GM19099 (cell line): ENCODE data around the gene TLK2.
A peak's percentile ranks its signal among the peaks of the same experiment; 100 is the strongest.

ENCODE experiments used
- POLR2A ChIP-seq: IDR thresholded peaks from 3 replicates; pipeline ENCODE4 v1.6.1; 2011; ENCODE audit warnings: low read depth; ENCODE audit not compliant: insufficient read length; ENCODE audit errors: extremely low read depth

Gene TLK2

DNA sequence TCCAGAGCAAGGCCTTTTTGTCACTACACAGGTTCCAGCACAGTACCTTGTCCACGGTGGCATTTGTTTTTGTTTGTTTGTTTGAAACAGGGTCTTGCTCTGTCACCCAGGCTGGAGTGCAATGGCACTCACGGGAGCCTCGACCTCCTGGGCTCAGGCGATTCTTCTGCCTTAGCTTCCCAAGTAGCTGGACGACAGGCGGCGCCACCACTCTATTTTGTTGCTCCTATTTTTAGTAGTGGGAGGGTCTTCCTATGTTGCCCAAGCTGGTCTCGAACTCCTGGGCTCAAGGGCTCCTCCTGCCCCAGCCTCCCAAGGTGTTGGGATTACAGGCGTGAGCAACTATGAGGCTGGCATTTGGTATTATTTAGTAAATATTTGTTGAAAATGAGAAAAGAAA lies 159.2 kb downstream of the TLK2 start:
- TF ChIP-seq POLR2A: no peak

- no peak for TF ChIP-seq POLR2A
Measured at GRCh38 chr17:62641153-62641552, 162.5 kb downstream of the TLK2 start.

GRCh38 chr17:62641951-62642350 lies 163.3 kb downstream of the TLK2 start:
- no peak for TF ChIP-seq POLR2A

- TF ChIP-seq POLR2A: no peak
Measured at GRCh38 chr17:62643496-62643895, 164.9 kb downstream of the TLK2 start.

DNA sequence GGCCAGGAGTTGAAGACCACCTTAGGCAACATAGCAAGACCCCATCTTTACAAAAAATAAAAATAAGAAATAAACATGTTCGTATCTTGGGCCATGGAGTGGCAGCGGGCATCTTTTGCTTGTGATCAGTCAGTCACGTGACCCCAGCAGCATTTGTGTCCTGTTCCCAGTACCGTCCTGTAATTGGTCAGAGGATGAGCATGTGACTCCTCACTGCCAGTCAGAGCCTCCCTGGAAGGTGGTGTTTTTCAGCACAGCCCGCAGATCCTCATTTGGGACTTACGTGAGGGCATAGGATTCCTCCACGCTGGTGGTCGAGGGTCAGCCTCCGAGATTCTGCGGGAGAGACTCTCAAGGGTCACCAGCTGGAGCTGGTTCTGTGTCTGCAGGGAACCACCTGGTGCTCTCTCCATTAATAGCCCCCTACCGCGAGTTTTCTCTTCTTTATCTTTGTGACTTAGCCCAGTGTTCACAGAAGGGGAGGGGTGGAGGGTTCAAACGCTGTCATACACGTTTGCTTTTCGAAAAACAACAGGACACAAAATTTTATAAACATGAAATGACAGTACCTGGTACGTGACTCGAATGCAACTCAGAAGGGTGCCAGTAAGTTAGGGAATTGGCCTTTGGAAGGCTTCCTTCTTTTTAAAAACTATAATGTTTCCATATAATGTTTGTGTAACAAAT lies 166.0 kb downstream of the TLK2 start:
- no peak for TF ChIP-seq POLR2A

DNA sequence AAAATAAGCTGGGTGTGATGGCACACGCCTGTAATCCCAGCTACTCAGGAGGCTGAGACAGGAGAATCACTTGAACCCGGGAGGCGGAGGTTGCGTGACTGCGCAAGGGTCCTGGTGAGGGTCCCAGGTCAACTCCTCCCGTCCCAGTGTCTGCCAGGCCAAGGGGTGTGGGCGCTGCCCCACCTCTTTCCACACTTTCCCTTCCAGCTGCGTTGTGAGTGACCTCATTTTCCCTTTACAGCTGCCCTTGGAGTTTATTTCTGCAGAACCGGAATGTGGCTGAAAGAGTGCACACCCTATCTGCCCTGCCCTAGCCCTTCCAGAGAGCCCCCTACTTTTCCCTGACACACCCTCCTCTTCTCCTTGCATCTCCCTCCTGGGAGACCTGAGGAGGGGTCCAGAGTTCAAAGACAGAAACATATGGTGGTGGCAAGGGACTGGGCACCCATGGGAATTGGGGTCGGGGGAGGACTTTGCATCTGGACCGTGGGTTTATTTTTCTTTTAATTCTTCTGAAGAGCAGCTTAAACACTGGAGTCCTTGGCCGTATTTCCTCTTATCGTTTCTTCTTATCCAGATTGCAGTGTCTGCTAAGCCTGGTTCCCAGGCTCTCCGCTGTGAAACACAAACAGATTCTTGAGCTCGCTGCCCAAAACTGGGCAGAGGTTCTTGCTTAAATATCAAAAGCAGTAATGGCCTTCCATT lies 169.8 kb downstream of the TLK2 start:
- TF ChIP-seq POLR2A: no peak

DNA sequence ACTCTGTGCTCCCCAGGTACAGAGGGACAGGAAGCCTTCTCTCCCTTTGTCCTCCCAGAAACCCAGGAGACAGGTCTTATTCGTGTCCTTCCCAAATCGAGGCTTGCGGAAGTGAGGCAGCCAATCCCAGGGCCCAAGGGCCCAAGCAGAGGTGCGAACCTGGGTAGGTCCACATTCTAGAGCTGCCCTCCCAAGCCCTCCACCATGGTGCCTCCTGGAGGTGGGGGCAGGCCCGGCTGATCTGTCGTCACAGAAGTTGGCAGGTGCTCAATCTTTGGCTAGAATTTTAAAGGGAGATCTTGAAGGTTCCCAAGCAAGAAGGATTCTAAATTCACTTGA lies 170.3 kb downstream of the TLK2 start:
- no peak for TF ChIP-seq POLR2A

GRCh38 chr17:62649570-62649969 lies 170.9 kb downstream of the TLK2 start:
- TF ChIP-seq POLR2A: no peak

- no peak for TF ChIP-seq POLR2A
Measured at GRCh38 chr17:62650587-62650986, 172.0 kb downstream of the TLK2 start.

DNA sequence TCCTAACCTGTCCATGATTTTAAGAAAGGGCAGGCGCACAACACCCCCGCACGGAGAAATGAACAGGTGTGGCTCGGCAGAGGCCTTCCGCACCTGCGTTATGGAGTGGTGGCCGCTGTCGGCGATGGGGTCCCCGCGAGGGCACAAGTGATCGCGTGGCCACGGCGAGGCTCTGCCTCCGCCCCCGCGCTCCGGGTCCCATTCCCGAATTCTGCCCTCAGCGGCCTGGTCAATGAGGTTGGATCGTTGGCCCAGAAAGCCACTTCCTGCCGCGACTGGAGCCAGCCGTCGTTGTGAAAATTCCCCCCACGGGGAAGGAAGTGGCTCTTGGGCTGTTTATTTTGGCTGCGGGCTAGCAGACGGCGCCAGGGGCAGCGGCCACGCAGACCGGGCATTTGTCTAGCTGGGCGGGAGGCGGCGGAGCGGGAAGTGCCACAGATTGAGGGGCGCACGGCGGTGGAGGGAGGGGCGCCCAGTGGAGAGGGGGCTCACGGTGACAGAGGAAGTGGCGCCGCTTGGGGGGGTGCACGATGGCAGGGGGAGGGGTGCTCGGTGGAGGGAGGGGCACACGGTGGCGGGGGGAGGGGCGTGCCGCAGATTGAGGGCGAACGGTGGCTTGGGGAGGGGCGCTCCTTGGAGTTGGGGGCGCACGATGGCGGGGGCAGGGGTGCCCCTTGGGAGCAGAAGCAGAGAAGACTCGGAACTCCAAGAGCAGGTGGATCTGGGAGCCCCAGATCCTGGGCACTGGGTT lies 173.8 kb downstream of the TLK2 start:
- peak; percentile 16 for TF ChIP-seq POLR2A

GRCh38 chr17:62653002-62653825 lies 174.6 kb downstream of the TLK2 start:
- no peak for TF ChIP-seq POLR2A

DNA sequence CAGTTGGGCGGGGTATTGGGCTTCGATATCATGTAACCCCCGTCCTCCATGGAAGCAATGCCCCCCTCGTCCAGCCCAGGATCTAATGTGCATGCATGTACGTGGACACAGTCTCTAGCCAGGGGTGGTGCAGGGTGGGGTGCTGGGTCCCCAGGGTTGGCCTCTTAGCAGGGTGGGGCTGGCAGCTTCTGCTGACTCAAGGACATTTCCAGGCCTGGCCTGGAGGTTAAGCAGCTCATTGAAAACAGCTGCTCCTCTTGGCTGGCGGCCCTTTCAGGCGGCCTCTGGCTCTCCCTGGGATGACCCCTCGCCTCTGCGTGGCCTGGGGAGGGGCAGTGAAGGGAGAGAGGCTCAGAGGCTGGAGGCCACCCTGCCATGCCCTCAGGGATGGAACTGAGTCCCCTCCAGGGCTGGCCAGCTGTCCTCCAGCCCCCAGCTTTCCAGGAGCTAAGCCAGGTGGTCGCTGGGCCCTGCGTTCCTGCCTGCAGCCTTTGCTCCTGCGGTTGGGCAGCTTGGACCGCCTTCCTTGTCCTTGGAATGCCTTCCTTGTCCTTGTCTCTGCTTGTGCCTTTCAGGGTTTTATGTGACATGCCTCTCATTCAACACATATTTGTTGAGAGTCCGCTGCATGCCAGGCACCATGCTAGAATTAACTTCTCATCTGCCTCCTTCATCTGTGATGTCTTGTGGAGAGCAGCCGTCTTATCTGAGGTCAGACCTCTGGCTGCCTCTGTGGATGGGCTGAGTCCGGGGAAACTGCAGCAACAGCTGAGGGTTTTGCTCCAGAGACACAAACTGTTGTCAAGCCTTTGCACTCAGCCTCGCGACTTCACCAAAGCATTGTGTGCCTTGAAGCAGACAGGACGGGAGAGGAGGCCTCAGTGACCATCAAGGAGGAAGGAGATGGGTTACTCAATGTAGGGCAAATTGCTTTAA lies 175.5 kb downstream of the TLK2 start:
- no peak for TF ChIP-seq POLR2A

GRCh38 chr17:62655656-62656055 lies 177.0 kb downstream of the TLK2 start:
- TF ChIP-seq POLR2A: no peak

DNA sequence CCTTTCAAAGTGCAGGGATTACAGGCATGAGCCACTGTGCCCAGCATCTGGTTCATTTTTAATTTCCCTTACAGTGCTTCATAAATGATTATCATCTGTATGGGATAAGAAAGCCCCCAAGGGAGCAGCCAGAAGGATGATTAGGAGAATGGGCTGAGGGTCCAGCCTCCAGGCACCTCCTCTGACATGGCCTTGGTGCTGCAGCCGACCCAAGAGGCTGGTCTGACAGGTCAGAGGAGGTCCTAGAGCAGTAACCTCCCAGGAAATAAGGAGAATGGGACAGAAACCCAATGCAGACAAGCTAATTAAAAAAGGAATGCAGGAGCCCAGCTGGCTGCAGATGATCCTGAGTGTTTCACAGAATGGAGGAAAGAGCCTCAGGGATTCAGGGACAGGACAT lies 177.8 kb downstream of the TLK2 start:
- no peak for TF ChIP-seq POLR2A

DNA sequence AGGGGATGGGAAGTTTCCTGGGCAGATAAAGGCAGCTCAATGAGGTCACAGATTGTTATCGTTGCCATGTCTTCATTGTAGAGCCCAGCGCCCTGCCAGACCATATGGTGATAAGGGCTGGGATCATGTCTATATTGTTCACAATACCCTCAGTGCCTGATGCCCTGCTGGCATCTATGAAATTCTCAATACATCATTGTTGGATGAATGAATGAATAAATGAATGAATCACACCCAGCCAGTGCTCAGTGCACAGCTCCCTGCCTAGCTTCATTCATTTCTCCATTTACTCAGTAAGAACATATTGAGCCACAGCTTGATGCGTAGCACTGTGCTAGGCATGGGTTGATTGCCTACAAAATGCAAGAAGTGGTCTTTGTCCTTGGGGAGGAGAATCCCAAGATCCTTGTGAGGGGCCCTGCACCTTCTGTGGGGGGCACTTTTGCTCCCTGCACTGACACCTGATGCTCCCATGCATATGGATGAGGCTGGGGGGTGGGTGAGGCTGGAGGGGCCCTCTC lies 178.6 kb downstream of the TLK2 start:
- no peak for TF ChIP-seq POLR2A

- no peak for TF ChIP-seq POLR2A
Measured at GRCh38 chr17:62657690-62658089, 179.1 kb downstream of the TLK2 start.
